Measurements from ENCODE around the gene KPNB1. TPM values are rescaled to one million over a fixed set of nuclear protein-coding genes. Genes with fewer than 3 reads are reported as not detected.
A peak's percentile ranks its signal among the peaks of the same experiment; 100 is the strongest.

KPNB1 gene
- polyA plus RNA-seq, 1 donor from 2014 or later: 117 TPM

DNA sequence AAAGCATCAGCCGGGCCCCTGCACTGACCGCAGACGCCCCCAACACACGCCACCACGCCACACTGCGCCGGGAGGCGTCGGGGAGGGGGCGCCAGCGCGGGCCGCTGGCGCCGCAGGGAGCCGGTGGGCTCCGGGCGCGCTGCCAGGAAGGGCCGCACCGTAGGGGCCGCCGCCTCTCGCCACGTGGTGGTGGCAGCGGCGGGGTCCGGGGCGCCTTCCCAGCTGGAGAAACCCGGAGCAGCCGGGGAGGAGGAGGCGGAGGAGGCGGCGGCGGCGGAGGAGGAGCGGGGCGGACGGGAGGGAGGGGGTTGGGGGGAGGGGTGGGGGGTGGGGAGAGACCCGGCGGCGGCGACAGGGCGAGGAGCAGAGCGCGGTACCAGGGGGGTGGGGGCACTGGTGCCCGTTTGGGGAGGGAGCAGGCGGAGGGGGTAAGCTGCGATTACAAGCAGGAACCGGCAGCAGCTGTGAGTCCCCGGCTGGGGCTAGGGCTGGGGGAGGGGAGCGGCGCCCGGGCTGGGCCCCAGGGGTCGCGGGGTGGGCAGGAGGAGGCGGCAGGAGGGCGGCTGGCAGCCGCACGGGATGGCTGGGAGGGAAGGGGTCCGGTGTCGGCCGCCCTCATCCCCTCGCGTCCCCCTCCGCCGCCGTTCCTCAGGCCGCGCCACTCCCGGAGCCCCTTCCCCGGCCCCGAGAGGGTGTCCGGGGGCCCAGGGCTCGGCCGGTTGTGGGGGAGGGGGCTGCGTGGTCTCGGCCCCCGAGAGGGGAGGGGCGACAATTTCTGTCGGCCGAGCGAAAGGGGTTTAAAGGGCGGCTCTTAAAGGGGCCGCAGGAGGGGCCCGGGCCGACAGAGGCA is 44.2 kb downstream of the KPNB1 start, which contains the start of gene TBKBP1:
Gene TBKBP1, plus strand, starts transcription at position 431 of the 850 bp plus-strand sequence. CDS start 1,952 bp downstream, outside the sequence.
- TF ChIP-seq MXI1 (conservative IDR thresholded peaks at IDR 0.05; ENCODE audit: poor library complexity, severe bottlenecking) (peak; percentile 85), SMC3 (conservative IDR thresholded peaks at IDR 0.05; ENCODE audit: poor library complexity) (peak; percentile 12), REST (IDR thresholded peaks at IDR 0.05; ENCODE audit: borderline replicate concordance) (peak; percentile 31), TAF1 (IDR thresholded peaks at IDR 0.05; ENCODE audit: low read depth) (no peak), RAD21 (conservative IDR thresholded peaks at IDR 0.05) (no peak), POLR2AphosphoS5 (IDR thresholded peaks at IDR 0.05) (peak; percentile 27)
- TF ChIP-seq, protein P1, sequence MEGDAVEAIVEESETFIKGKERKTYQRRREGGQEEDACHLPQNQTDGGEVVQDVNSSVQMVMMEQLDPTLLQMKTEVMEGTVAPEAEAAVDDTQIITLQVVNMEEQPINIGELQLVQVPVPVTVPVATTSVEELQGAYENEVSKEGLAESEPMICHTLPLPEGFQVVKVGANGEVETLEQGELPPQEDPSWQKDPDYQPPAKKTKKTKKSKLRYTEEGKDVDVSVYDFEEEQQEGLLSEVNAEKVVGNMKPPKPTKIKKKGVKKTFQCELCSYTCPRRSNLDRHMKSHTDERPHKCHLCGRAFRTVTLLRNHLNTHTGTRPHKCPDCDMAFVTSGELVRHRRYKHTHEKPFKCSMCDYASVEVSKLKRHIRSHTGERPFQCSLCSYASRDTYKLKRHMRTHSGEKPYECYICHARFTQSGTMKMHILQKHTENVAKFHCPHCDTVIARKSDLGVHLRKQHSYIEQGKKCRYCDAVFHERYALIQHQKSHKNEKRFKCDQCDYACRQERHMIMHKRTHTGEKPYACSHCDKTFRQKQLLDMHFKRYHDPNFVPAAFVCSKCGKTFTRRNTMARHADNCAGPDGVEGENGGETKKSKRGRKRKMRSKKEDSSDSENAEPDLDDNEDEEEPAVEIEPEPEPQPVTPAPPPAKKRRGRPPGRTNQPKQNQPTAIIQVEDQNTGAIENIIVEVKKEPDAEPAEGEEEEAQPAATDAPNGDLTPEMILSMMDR (IDR thresholded peaks at IDR 0.05; ENCODE audit: poor library complexity, severe bottlenecking): peak; percentile 29
- no peaks in the 10 kb centered on the region for H3K79me2 ChIP-seq (replicated peaks; ENCODE audit: insufficient read depth, low read length)
- peak within 1 kb of the TSS; percentile 65 for H3K4me2 ChIP-seq (ENCODE audit: low read length)
- H3K36me3 ChIP-seq (ENCODE audit: insufficient read depth, low read length): no peaks in the 10 kb centered on the region
- peak within 1 kb of the TSS; percentile 80 for H3K9ac ChIP-seq (ENCODE audit: low read length)
- peak within 1 kb of the TSS; percentile 24 for H3K27ac ChIP-seq (ENCODE audit: low read length)
- H3K9me3 ChIP-seq (ENCODE audit: low read length): no peaks in the 10 kb centered on the region
- H3K27me3 ChIP-seq (ENCODE audit: insufficient read depth, low read depth, low read length): no peaks in the 10 kb centered on the region
- peak within 1 kb of the TSS; percentile 82 for H3K4me3 ChIP-seq (ENCODE audit: low read length)
- no peaks in the 10 kb centered on the region for H3F3A ChIP-seq (ENCODE audit: insufficient read depth, low read length, poor library complexity, severe bottlenecking)
- no peaks in the 10 kb centered on the region for H4K20me1 ChIP-seq (ENCODE audit: insufficient read depth)
- H3K9me2 ChIP-seq (ENCODE audit: insufficient read depth, low read length): no peaks in the 10 kb centered on the region
- peak within 1 kb of the TSS; percentile 33 for H2AFZ ChIP-seq (ENCODE audit: low read depth, low read length)

DNA sequence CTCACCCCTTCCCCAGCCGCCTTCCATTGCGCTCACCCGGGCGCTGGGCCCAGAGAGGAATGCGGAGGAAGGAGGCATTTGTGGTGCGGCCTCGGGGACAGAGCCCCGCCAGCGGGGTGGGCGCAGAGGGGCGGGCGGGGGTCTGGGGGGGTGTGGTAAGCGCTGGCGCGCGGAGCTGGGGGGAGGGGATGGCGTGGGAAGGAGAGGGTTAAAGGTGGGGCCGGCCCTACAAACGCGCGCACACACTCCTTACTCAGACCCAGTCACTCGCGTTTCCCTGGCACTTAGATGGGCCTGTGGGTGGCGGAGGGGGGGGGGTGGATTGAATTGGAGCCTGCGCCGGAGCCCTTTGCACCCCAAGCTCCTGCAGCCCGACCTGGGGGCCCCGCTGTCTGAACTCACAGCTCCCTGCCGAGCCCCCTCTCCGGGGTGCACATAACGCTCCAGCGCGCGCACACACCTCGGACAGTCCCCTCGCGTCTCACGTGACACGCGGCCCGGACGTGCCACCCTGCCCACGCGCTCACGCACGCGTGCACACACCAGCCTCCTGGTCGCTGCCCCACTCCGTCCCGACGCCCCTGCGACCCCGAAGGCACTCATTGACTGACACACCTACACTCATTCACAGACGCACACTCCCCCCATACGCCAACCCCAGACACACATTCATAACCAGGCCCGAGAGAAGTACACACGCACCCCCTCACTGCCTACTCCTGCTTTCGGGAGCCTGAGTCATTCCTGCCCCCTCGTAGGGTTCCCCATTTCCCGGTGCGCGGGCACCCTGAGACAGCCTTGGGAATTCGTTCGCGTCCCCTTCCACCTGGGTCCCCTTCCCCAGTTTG is 45.1 kb downstream of the KPNB1 start:
- TF ChIP-seq EZH2 (IDR thresholded peaks at IDR 0.05; ENCODE audit: borderline replicate concordance, insufficient read depth, low read length, poor library complexity, severe bottlenecking) (no peak), REST (IDR thresholded peaks at IDR 0.05; ENCODE audit: borderline replicate concordance) (no peak), MXI1 (conservative IDR thresholded peaks at IDR 0.05; ENCODE audit: poor library complexity, severe bottlenecking) (peak; percentile 76), TAF1 (IDR thresholded peaks at IDR 0.05; ENCODE audit: low read depth) (no peak), RAD21 (conservative IDR thresholded peaks at IDR 0.05) (no peak), SMC3 (conservative IDR thresholded peaks at IDR 0.05; ENCODE audit: poor library complexity) (no peak), EP300 (conservative IDR thresholded peaks at IDR 0.05; ENCODE audit: poor library complexity, severe bottlenecking) (no peak)
- Histone ChIP-seq H4K20me1 (ENCODE audit: insufficient read depth) (no peaks in the 10 kb centered on the region), H3K27ac (ENCODE audit: low read length) (peak overlapping the region; percentile 24), H3K36me3 (ENCODE audit: insufficient read depth, low read length) (no peaks in the 10 kb centered on the region), H3K27me3 (ENCODE audit: insufficient read depth, low read depth, low read length) (no peaks in the 10 kb centered on the region), H3F3A (ENCODE audit: insufficient read depth, low read length, poor library complexity, severe bottlenecking) (no peaks in the 10 kb centered on the region), H3K4me3 (ENCODE audit: low read length) (peak overlapping the region; percentile 82), H3K9me3 (ENCODE audit: low read length) (no peaks in the 10 kb centered on the region), H3K79me2 (replicated peaks; ENCODE audit: insufficient read depth, low read length) (no peaks in the 10 kb centered on the region), H2AFZ (ENCODE audit: low read depth, low read length) (peak overlapping the region; percentile 33), H3K9me2 (ENCODE audit: insufficient read depth, low read length) (no peaks in the 10 kb centered on the region), H3K9ac (ENCODE audit: low read length) (peak overlapping the region; percentile 80), H3K4me2 (ENCODE audit: low read length) (peak overlapping the region; percentile 65)
